ENCODE measurements around the gene MGP. TPM values are rescaled to one million over a fixed set of nuclear protein-coding genes. Genes with fewer than 3 reads are reported as not detected.

The MGP gene
- total RNA-seq, 1 experiment from 2014 or later = 0.96 TPM

- ATAC-seq (no peak), DNase-seq (ENCODE audit: low spot score) (no peak)
- Mint-ChIP-seq H3K27ac (no peak overlapping the region), H3K27me3 (ENCODE audit: low read depth) (no peaks in the 10 kb centered on the region), H3K4me3 (no peak overlapping the region), H3K9me3 (peaks cover 11% of the 10 kb centered on the region), H3K4me1 (peaks cover 5% of the 10 kb centered on the region), H3K36me3 (peaks cover 6% of the 10 kb centered on the region)
- TF ChIP-seq ZNF281 (CRISPR knock-in tag; IDR thresholded peaks at IDR 0.05) (no peak), FOXP1 (CRISPR knock-in tag; IDR thresholded peaks at IDR 0.05; ENCODE audit: borderline replicate concordance) (no peak), MXD4 (CRISPR knock-in tag; IDR thresholded peaks at IDR 0.05; ENCODE audit: borderline replicate concordance) (no peak), HMGA2 (CRISPR knock-in tag; IDR thresholded peaks at IDR 0.05) (no peak), ZNF121 (CRISPR knock-in tag; IDR thresholded peaks at IDR 0.05) (no peak)
- TF ChIP-seq, protein P1, sequence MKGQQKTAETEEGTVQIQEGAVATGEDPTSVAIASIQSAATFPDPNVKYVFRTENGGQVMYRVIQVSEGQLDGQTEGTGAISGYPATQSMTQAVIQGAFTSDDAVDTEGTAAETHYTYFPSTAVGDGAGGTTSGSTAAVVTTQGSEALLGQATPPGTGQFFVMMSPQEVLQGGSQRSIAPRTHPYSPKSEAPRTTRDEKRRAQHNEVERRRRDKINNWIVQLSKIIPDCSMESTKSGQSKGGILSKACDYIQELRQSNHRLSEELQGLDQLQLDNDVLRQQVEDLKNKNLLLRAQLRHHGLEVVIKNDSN (CRISPR knock-in tag; IDR thresholded peaks at IDR 0.05) = no peak
- POLR2A ChIA-PET = no interaction called here
- CTCF ChIA-PET = no interaction called here
Measured at GRCh38 chr12:14839262-14839661, 46.4 kb downstream of the MGP start.

- ChIA-PET POLR2A (interaction anchor here (0.5 kb wide), 1 partner anchor 1049 kb away, joined by 3 read pairs; no protein-coding TSS in a partner anchor), CTCF (interaction anchor here (0.6 to 0.7 kb wide), 2 partner anchors 33 to 66 kb away, joined by 3 read pairs; partner anchors contain the start of genes C12orf60 and WBP11)
- no peak for DNase-seq (ENCODE audit: low spot score)
- H3K27me3 Mint-ChIP-seq (ENCODE audit: low read depth) = no peaks in the 10 kb centered on the region
- no peak overlapping the region for H3K27ac Mint-ChIP-seq
- TF ChIP-seq HMGXB4 (CRISPR knock-in tag; IDR thresholded peaks at IDR 0.05) = no peak
- H3K4me1 Mint-ChIP-seq = peaks cover 5% of the 10 kb centered on the region
- ATAC-seq = peak; percentile 30; the same call in 1 of the 2 replicates
- no peak overlapping the region for H3K4me3 Mint-ChIP-seq
- H3K9me3 Mint-ChIP-seq = peaks cover 11% of the 10 kb centered on the region
- peaks cover 6% of the 10 kb centered on the region for H3K36me3 Mint-ChIP-seq
Measured at GRCh38 chr12:14836336-14837210, 49.1 kb downstream of the MGP start.

GRCh38 chr12:14834509-14834908 is 51.1 kb downstream of the MGP start:
- CTCF ChIA-PET = interaction anchor here (0.7 kb wide), 2 partner anchors 78 to 101 kb away, joined by 3 read pairs; no protein-coding TSS in a partner anchor
- TF ChIP-seq GRHL2 (CRISPR knock-in tag; IDR thresholded peaks at IDR 0.05; ENCODE audit: insufficient replicate concordance, severe bottlenecking) (no peak), SMAD3 (CRISPR knock-in tag; IDR thresholded peaks at IDR 0.05; ENCODE audit: borderline replicate concordance) (no peak), NR2C2 (CRISPR knock-in tag; IDR thresholded peaks at IDR 0.05) (no peak), ZNF425 (CRISPR knock-in tag; conservative IDR thresholded peaks at IDR 0.05) (no peak), FOXJ3 (CRISPR knock-in tag; IDR thresholded peaks at IDR 0.05; ENCODE audit: borderline replicate concordance) (no peak), NR3C1 (CRISPR knock-in tag; conservative IDR thresholded peaks at IDR 0.05; ENCODE audit: low read depth) (no peak), TCF7 (CRISPR knock-in tag; IDR thresholded peaks at IDR 0.05; ENCODE audit: low read depth) (no peak), TEAD4 (CRISPR knock-in tag; IDR thresholded peaks at IDR 0.05) (no peak), ZNF396 (CRISPR knock-in tag; IDR thresholded peaks at IDR 0.05; ENCODE audit: borderline replicate concordance) (no peak), IRF2 (CRISPR knock-in tag; IDR thresholded peaks at IDR 0.05; ENCODE audit: borderline replicate concordance, low read depth) (no peak), SMAD4 (CRISPR knock-in tag; IDR thresholded peaks at IDR 0.05) (no peak)
- TF ChIP-seq, protein P2, sequence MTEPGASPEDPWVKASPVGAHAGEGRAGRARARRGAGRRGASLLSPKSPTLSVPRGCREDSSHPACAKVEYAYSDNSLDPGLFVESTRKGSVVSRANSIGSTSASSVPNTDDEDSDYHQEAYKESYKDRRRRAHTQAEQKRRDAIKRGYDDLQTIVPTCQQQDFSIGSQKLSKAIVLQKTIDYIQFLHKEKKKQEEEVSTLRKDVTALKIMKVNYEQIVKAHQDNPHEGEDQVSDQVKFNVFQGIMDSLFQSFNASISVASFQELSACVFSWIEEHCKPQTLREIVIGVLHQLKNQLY (CRISPR knock-in tag; IDR thresholded peaks at IDR 0.05) = no peak
- Mint-ChIP-seq H3K36me3 (peaks cover 6% of the 10 kb centered on the region), H3K4me1 (peaks cover 5% of the 10 kb centered on the region), H3K9me3 (peaks cover 5% of the 10 kb centered on the region), H3K27ac (no peak overlapping the region), H3K4me3 (no peak overlapping the region), H3K27me3 (ENCODE audit: low read depth) (no peaks in the 10 kb centered on the region)
- no peak for ATAC-seq
- no peak for DNase-seq (ENCODE audit: low spot score)
- POLR2A ChIA-PET = interaction anchor here (0.6 kb wide), 1 partner anchor 390 kb away, joined by 5 read pairs; no protein-coding TSS in a partner anchor

Measured in WTC11 (cell line).